NK-92 (cell line): ENCODE data around the gene FCGR1A.
"Not testable (repeated sequence)": the region's sequence is repeated elsewhere in the genome, so short reads cannot be mapped to it uniquely, and the experiment has no call there.

Experiments
- DNase-seq: peaks from one replicate; lab custom pipeline; 2025; ENCODE audit not compliant: unreplicated experiment; lab: John Stamatoyannopoulos, UW

The FCGR1A gene

DNA sequence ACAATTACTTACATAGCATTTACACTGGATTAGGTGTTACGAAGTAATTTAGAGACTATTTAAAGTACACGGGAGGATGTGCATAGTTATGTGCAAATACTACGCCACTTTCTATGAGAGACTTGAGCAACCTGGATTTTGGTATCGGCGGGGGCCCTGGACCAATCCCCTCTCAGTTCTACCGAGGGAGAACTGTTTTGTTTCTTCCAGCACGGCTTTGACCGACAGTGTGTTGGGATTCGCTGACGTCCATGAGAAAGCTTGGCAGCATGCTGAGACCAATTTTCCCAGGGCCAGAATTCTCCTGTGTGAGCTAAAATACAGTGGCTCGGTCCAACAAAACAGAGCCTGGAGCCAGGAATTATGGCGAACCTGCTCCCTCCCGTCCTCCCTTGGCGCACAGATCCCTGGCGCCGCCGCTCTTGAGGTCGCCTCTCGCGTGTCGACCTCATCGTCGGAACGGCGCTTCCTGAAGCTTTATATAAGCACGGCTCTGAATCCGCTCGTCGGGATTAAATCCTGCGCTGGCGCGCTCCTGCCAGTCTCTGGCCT, 49.3 kb downstream of the FCGR1A start:
- DNase-seq = not testable (repeated sequence)

DNA sequence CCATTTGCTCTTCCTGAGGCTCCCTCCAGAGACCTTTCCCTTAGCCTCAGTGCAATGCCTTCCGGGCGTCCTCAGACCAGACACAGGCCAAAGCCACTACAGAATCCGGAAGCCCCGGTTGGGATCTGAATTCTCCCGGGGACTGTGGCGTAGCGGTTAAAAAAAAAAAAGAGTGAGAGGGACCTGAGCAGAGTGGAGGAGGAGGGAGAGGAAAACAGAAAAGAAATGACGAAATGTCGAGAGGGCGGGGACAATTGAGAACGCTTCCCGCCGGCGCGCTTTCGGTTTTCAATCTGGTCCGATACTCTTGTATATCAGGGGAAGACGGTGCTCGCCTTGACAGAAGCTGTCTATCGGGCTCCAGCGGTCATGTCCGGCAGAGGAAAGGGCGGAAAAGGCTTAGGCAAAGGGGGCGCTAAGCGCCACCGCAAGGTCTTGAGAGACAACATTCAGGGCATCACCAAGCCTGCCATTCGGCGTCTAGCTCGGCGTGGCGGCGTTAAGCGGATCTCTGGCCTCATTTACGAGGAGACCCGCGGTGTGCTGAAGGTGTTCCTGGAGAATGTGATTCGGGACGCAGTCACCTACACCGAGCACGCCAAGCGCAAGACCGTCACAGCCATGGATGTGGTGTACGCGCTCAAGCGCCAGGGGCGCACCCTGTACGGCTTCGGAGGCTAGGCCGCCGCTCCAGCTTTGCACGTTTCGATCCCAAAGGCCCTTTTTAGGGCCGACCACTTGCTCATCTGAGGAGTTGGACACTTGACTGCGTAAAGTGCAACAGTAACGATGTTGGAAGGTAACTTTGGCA, 50.0 kb downstream of the FCGR1A start:
- not testable (repeated sequence) for DNase-seq

DNA sequence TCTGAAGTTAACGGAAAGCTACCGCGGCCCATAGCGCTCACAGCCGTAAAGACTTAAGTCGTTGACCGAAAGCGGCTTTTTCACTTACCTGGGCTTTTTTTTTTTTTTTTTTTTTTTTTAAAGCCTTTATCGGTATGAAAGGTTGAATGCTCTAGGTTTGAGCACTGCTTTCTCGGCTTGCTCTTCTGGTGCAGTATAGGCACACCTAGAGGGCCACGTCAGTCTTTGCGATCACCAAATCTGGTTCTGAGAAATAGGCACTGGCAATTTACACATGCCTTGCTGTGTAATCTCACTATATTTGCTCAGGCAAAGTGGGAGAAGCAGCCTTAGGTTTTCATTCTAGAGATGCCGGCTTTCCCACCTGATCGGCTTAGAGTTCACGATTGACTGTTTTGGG, 50.6 kb downstream of the FCGR1A start:
- DNase-seq = not testable (repeated sequence)

DNA sequence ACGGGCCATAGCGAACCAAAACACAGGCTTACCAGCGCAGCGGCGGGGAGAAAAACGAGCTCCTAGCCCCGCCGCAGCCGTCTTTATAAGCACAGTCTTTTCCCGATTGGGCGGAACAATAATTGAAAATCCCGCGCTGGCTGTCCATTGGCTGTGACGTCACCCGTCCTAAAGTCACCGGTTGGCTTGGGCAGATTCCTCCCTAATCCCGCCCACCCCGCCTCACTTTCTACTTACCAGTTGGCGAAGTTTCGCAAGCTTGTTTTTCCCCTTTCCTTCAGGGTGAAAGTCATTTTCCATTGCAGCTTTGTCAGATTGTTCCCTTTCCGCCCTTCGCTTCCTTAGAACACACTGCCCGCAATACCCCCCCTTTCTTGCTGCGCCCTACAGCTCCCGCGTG, 58.7 kb downstream of the FCGR1A start:
- not testable (repeated sequence) for DNase-seq
